Posterior vena cava (tissue), 2 donors: ENCODE measurements around the gene NRCAM. TPM values are rescaled to one million over a fixed set of nuclear protein-coding genes. Genes with fewer than 3 reads are reported as not detected.

ENCODE experiments used
- DNase-seq: peaks from one replicate; pipeline ENCODE4 v3.0.0-alpha.2; 2020; ENCODE audit warnings: low spot score
- intact Hi-C, 2 donors: fragments of 100-400 bp; cut with DNase I; formaldehyde crosslinking; loops; one replicate each; pipeline versions ENCODE4 v1.14.1 to v1.14.2; 2022 to 2023
- total RNA-seq, 2 donors: library from RNA; stranded (reverse); fragmentation: NEBNext Ultra II Directional; extraction: Animal tissue kit (Norgen Biotek cat#: 25700); gene quantifications; one replicate each; pipeline ENCODE4 v1.2.1, GENCODE V29; 2021
- donor health status: DM: yes; HTN: yes; CAD: no.
- donor health status: DM: yes; HTN: yes; CAD: no.

Gene NRCAM
- total RNA-seq, 2 donors from 2014 or later, result 1.5 to 1.7 TPM

- intact Hi-C loops, result no loop called here
- no peak for DNase-seq
These were observed 5.6 kb upstream of the NRCAM start for GRCh38 chr7:108461840-108462239.

GRCh38 chr7:108460964-108461363, 4.7 kb upstream of the NRCAM start:
- intact Hi-C loops, result no loop called here
- DNase-seq, result no peak

- DNase-seq, result no peak
- intact Hi-C loops, result no loop called here
These were observed 3.8 kb upstream of the NRCAM start for GRCh38 chr7:108459922-108460551.

- intact Hi-C loops, result no loop called here
These were observed 1.6 kb upstream of the NRCAM start for GRCh38 chr7:108457871-108458270.

GRCh38 chr7:108456845-108457540, 757 bp upstream of the NRCAM start:
- intact Hi-C loops, result no loop called here
- DNase-seq, result no peak

More at GRCh38 chr7:108457871-108458270, 1.6 kb upstream of the NRCAM start:
- DNase-seq, result no peak

GRCh38 chr7:108455551-108455997, 662 bp downstream of the NRCAM start:
- DNase-seq, result no peak
- intact Hi-C loops, result loop anchor here in 1 of 2 donors (2.0 kb wide), 1 partner anchor 29 kb away; no protein-coding TSS in a partner anchor

- DNase-seq, result no peak
- intact Hi-C loops, result loop anchor here in 1 of 2 donors (2.0 kb wide), 1 partner anchor 28 kb away; no protein-coding TSS in a partner anchor
These were observed 1.3 kb downstream of the NRCAM start for GRCh38 chr7:108454674-108455550.

GRCh38 chr7:108454317-108454673, 1.9 kb downstream of the NRCAM start:
- intact Hi-C loops, result loop anchor here in 1 of 2 donors (2.0 kb wide), 1 partner anchor 27 kb away; no protein-coding TSS in a partner anchor
- no peak for DNase-seq

GRCh38 chr7:108453320-108453719, 2.9 kb downstream of the NRCAM start:
- no peak for DNase-seq
- intact Hi-C loops, result no loop called here

- intact Hi-C loops, result no loop called here
- DNase-seq, result no peak
These were observed 3.5 kb downstream of the NRCAM start for GRCh38 chr7:108452707-108453106.

GRCh38 chr7:108451296-108451848, 4.9 kb downstream of the NRCAM start:
- intact Hi-C loops, result no loop called here
- no peak for DNase-seq

- intact Hi-C loops, result no loop called here
- DNase-seq, result no peak
These were observed 6.1 kb downstream of the NRCAM start for GRCh38 chr7:108450160-108450559.

GRCh38 chr7:108449521-108449920, 6.7 kb downstream of the NRCAM start:
- intact Hi-C loops, result no loop called here
- DNase-seq, result no peak

GRCh38 chr7:108448584-108449505, 7.4 kb downstream of the NRCAM start:
- DNase-seq, result no peak
- intact Hi-C loops, result no loop called here

- DNase-seq, result no peak
- intact Hi-C loops, result no loop called here
These were observed 14.1 kb downstream of the NRCAM start for GRCh38 chr7:108442039-108442568.

GRCh38 chr7:108441392-108441955, 14.8 kb downstream of the NRCAM start:
- no peak for DNase-seq
- intact Hi-C loops, result no loop called here

- intact Hi-C loops, result no loop called here
- no peak for DNase-seq
These were observed 15.6 kb downstream of the NRCAM start for GRCh38 chr7:108440613-108441012.

- DNase-seq, result no peak
- intact Hi-C loops, result no loop called here
These were observed 19.3 kb downstream of the NRCAM start for GRCh38 chr7:108436906-108437305.
